Activated CD8-positive, alpha-beta memory T cell treated with anti-CD3 and anti-CD28 coated beads for 48 hours (primary cell): Measurements from ENCODE around the gene AGBL1.

Experiments
- DNase-seq, 3 experiments: peaks; one replicate each; pipeline ENCODE4 v3.0.0-alpha.2; 2020; ENCODE audit warnings: low read depth in 2 of 3, low spot score in 2 of 3

AGBL1 gene

DNA sequence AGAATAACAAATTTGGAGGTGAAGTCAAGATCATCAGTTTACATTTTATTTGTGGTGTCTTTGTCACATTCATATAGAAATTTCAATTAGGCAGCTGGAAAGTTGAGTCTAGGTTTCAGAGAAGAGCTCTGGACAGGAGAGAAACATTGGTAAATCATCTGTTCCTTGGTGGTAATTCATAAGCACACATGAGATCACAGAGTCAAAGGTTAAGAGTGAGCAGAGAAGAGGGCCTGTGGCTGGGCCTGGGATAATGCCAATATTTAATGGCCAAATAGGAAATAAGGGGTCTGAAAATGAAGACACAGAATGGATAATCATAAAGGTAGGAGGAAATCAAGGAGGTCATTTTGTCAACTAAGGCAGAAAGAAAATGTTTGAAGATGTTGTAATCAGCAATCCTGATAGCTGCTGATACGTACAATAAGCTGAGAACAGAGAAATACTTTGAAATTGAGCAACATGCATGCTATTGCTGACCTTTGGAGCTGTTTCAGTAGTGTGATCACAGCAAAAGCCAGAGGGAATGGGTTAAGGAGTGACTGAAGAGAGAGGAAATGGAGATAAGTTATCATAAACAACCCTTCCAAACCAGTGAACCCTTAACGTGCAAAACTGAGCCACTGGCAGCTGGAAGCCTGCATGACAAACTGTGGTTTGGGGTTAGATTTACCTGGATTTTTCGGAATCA is 692.8 kb downstream of the AGBL1 start:
- DNase-seq = no peak

DNA sequence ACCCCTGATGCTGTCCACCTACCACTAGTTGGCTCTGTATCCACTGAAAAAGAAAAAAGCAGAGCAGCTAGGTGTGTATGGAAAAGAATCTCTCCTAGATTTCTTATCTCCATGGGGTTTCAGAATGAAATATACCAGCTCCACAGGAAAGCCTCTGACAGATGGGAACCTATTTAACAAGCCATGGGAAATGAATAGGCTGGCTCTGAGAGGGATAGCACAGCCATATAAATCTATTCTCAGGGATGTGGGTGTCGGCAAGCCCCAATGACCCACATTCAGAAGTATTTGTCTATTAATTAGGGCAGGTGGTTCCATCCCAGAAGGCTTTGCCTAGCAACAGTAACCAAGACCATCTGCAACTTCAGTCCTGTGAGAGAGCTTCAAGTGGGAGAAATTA is 694.1 kb downstream of the AGBL1 start:
- DNase-seq = no peak

DNA sequence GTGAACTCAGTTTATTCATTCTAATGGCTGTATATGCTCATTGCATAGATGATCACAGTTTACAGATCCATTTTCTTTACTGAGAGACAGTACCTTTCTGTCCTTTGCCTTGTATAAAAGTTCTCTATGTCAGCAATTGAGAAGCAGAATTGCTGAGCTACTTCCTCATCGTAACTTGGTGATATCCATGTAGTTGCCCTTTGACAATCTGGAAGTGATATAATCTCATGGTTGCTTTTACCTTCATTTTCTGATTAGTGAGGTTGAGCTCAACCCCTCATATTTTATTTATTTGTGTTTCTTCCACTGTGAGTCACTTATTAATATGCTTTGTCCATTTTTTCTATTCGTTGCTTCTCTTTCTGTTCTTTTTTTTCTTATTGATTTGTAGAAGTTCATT is 696.5 kb downstream of the AGBL1 start:
- DNase-seq = no peak

- DNase-seq = no peak
Observed at GRCh38 chr15:86796521-86796920, 716.9 kb downstream of the AGBL1 start.

GRCh38 chr15:86797135-86797534 is 717.5 kb downstream of the AGBL1 start:
- no peak for DNase-seq

- DNase-seq = no peak
Observed at GRCh38 chr15:86799226-86799625, 719.6 kb downstream of the AGBL1 start.

- no peak for DNase-seq
Observed at GRCh38 chr15:86802244-86802643, 722.6 kb downstream of the AGBL1 start.

DNA sequence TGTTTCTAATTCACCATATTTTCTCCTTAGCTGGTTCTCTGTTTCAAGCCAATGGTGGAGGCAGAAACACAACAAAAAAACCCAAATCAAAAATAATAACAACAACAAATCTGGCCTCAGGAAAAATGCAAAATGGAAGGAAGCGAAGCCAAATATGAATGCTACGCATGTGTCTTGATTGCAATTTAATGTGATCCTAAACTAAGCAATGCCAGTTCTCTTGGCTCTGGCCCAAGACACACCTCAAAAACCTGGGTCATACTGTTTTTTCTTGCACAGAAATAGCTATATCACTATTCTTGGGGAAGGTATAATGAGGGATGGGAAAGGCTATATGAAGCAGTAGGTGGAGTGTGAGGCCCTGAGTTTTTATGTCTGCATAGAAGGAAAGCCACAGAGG is 724.7 kb downstream of the AGBL1 start:
- DNase-seq = no peak

GRCh38 chr15:86810329-86810728 is 730.7 kb downstream of the AGBL1 start:
- no peak for DNase-seq

DNA sequence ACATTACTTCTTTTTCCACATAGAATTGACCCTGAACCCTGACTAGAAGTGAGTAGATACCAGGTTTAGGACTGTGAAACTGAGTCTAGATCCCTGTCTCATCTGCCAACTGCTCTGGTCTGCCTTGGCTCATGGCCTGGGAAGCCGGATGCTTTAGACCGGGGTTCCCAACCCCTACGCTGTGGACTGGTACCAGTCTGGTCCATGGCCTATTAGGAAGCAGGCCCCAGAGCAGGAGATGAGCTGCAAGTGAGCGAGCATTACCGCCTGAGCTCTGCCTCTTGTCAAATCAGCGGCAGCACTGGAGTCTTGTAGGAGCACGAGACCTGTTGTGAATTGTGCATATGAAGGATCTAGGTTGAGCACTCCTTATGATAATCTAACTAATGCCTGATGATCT is 734.2 kb downstream of the AGBL1 start:
- DNase-seq = no peak

- DNase-seq = no peak
Observed at GRCh38 chr15:86829245-86829644, 749.6 kb downstream of the AGBL1 start.

DNA sequence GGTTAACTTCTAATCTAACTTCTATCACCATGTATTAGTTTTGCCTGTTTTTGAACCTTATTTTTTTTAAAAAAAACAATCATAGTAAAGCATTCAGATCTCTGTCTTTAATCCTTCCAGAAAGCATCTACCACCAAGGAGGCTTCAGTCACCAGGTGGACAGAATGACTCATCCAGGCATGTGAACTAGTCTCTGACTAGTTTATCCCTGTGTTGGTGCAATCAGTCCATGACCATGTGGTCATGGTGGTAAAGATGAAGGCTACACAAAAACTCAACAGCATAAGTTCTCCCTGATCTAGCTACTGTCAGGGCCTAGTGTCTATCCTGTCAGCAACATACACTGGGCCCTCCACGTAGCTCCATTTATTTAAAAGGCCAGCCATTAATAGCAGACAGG is 750.6 kb downstream of the AGBL1 start:
- no peak for DNase-seq

- no peak for DNase-seq
Observed at GRCh38 chr15:86833595-86833994, 753.9 kb downstream of the AGBL1 start.

GRCh38 chr15:86834115-86834863 is 754.6 kb downstream of the AGBL1 start:
- no peak for DNase-seq

GRCh38 chr15:86837294-86838061 is 757.8 kb downstream of the AGBL1 start:
- no peak for DNase-seq

DNA sequence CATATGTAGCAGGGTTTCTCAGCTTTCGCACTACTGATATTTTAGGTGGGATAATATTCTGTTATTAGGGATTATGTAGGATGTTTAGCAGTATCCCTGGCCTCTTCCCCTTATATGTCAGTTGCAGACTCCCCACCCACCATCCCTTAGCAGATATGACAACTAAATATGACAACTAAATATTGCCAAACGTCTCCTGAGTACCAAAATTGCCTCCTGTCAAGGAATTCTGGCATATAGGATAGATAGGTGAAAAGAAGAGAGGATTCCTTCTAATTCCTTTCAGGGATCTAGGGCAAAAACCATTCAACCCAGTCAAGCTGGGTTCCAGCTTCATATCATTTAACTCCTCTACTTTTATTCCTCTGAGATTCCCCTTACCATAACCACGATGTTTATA is 759.8 kb downstream of the AGBL1 start:
- DNase-seq = no peak

- no peak for DNase-seq
Observed at GRCh38 chr15:86840996-86841395, 761.3 kb downstream of the AGBL1 start.

GRCh38 chr15:86842199-86842598 is 762.5 kb downstream of the AGBL1 start:
- DNase-seq = no peak

GRCh38 chr15:86846036-86846435 is 766.4 kb downstream of the AGBL1 start:
- no peak for DNase-seq

GRCh38 chr15:86849136-86849535 is 769.5 kb downstream of the AGBL1 start:
- DNase-seq = no peak

GRCh38 chr15:86849558-86850285 is 770.1 kb downstream of the AGBL1 start:
- no peak for DNase-seq
